ENCODE measurements around the gene RABGGTA.

GRCh38 chr14:24280797-24281460, 9.5 kb upstream of the RABGGTA start:
- TF ChIP-seq CTCF (IDR thresholded peaks at IDR 0.05): no peak
- TF ChIP-seq EP300 (IDR thresholded peaks at IDR 0.05): no peak
- no peak for TF ChIP-seq POLR2A (IDR thresholded peaks at IDR 0.05)

Measured in ovary (tissue), 3 donors.